ENCODE measurements around the gene FAM174A.

Gene FAM174A

GRCh38 chr5:100542086-100542485 is 6.9 kb downstream of the FAM174A start:
- ATAC-seq (replicated peaks; ENCODE audit: extremely low read depth, poor library complexity, severe bottlenecking), result no peak
- H3K27me3 Mint-ChIP-seq, result no peaks in the 10 kb centered on the region
- peaks cover 29% of the 10 kb centered on the region for H3K4me1 Mint-ChIP-seq
- H3K27ac Mint-ChIP-seq (ENCODE audit: low read depth), result no peak overlapping the region
- no peak for DNase-seq (ENCODE audit: low spot score in 2 of 2)
- no peak overlapping the region for H3K4me3 Mint-ChIP-seq
- no peaks in the 10 kb centered on the region for H3K36me3 Mint-ChIP-seq (ENCODE audit: insufficient read depth)
- no peaks in the 10 kb centered on the region for H3K9me3 Mint-ChIP-seq

GRCh38 chr5:100546001-100546400 is 10.8 kb downstream of the FAM174A start:
- Mint-ChIP-seq H3K27me3 (no peaks in the 10 kb centered on the region), H3K9me3 (no peaks in the 10 kb centered on the region), H3K27ac (ENCODE audit: low read depth) (no peak overlapping the region), H3K4me1 (peaks cover 23% of the 10 kb centered on the region), H3K36me3 (ENCODE audit: insufficient read depth) (no peaks in the 10 kb centered on the region), H3K4me3 (no peak overlapping the region)
- DNase-seq (ENCODE audit: low spot score in 2 of 2) (no peak), ATAC-seq (replicated peaks; ENCODE audit: extremely low read depth, poor library complexity, severe bottlenecking) (no peak)

- Mint-ChIP-seq H3K27me3 (no peaks in the 10 kb centered on the region), H3K9me3 (no peaks in the 10 kb centered on the region), H3K36me3 (ENCODE audit: insufficient read depth) (no peaks in the 10 kb centered on the region), H3K4me1 (peaks cover 15% of the 10 kb centered on the region), H3K4me3 (no peak overlapping the region), H3K27ac (ENCODE audit: low read depth) (peak overlapping the region; percentile 22)
- no peak for ATAC-seq (replicated peaks; ENCODE audit: extremely low read depth, poor library complexity, severe bottlenecking)
- no peak for DNase-seq (ENCODE audit: low spot score in 2 of 2)
Observed at GRCh38 chr5:100550531-100551051, 15.4 kb downstream of the FAM174A start.

- Mint-ChIP-seq H3K4me1 (peaks cover 15% of the 10 kb centered on the region), H3K27me3 (no peaks in the 10 kb centered on the region), H3K4me3 (no peak overlapping the region), H3K9me3 (no peaks in the 10 kb centered on the region), H3K36me3 (ENCODE audit: insufficient read depth) (no peaks in the 10 kb centered on the region), H3K27ac (ENCODE audit: low read depth) (peak overlapping the region; percentile 22)
- DNase-seq (ENCODE audit: low spot score in 2 of 2) (no peak), ATAC-seq (replicated peaks; ENCODE audit: extremely low read depth, poor library complexity, severe bottlenecking) (no peak)
Observed at GRCh38 chr5:100551183-100551582, 16.0 kb downstream of the FAM174A start.

- DNase-seq (ENCODE audit: low spot score in 2 of 2), result no peak
- ATAC-seq (replicated peaks; ENCODE audit: extremely low read depth, poor library complexity, severe bottlenecking), result no peak
- Mint-ChIP-seq H3K27ac (ENCODE audit: low read depth) (no peak overlapping the region), H3K27me3 (no peaks in the 10 kb centered on the region), H3K4me3 (no peak overlapping the region), H3K4me1 (peaks cover 23% of the 10 kb centered on the region), H3K9me3 (no peaks in the 10 kb centered on the region), H3K36me3 (ENCODE audit: insufficient read depth) (no peaks in the 10 kb centered on the region)
Observed at GRCh38 chr5:100553209-100553608, 18.0 kb downstream of the FAM174A start.

- ATAC-seq (replicated peaks; ENCODE audit: extremely low read depth, poor library complexity, severe bottlenecking), result no peak
- H3K4me1 Mint-ChIP-seq, result peaks cover 15% of the 10 kb centered on the region
Observed at GRCh38 chr5:100560860-100561259, 25.7 kb downstream of the FAM174A start.

GRCh38 chr5:100562821-100563220 is 27.6 kb downstream of the FAM174A start:
- DNase-seq (ENCODE audit: low spot score in 2 of 2) (no peak), ATAC-seq (replicated peaks; ENCODE audit: extremely low read depth, poor library complexity, severe bottlenecking) (no peak)
- H3K27me3 Mint-ChIP-seq, result no peaks in the 10 kb centered on the region
- H3K9me3 Mint-ChIP-seq, result no peaks in the 10 kb centered on the region
- H3K4me3 Mint-ChIP-seq, result no peak overlapping the region
- H3K27ac Mint-ChIP-seq (ENCODE audit: low read depth), result no peak overlapping the region
- peaks cover 24% of the 10 kb centered on the region for H3K4me1 Mint-ChIP-seq
- peaks cover 5% of the 10 kb centered on the region for H3K36me3 Mint-ChIP-seq (ENCODE audit: insufficient read depth)

More at GRCh38 chr5:100560860-100561259, 25.7 kb downstream of the FAM174A start:
- Mint-ChIP-seq H3K36me3 (ENCODE audit: insufficient read depth) (peaks cover 5% of the 10 kb centered on the region), H3K4me3 (no peak overlapping the region), H3K9me3 (no peaks in the 10 kb centered on the region), H3K27me3 (no peaks in the 10 kb centered on the region), H3K27ac (ENCODE audit: low read depth) (no peak overlapping the region)
- no peak for DNase-seq (ENCODE audit: low spot score in 2 of 2)

- no peak for DNase-seq (ENCODE audit: low spot score in 2 of 2)
- peak; percentile 46 for ATAC-seq (replicated peaks; ENCODE audit: extremely low read depth, poor library complexity, severe bottlenecking)
- Mint-ChIP-seq H3K36me3 (ENCODE audit: insufficient read depth) (peaks cover 5% of the 10 kb centered on the region), H3K4me1 (peaks cover 22% of the 10 kb centered on the region), H3K9me3 (no peaks in the 10 kb centered on the region), H3K27me3 (no peaks in the 10 kb centered on the region), H3K27ac (ENCODE audit: low read depth) (peak overlapping the region; percentile 8), H3K4me3 (peak overlapping the region; percentile 51)
Observed at GRCh38 chr5:100566382-100567141, 31.4 kb downstream of the FAM174A start.

GRCh38 chr5:100574716-100575115 is 39.5 kb downstream of the FAM174A start:
- no peak overlapping the region for H3K27ac Mint-ChIP-seq (ENCODE audit: low read depth)
- H3K9me3 Mint-ChIP-seq, result no peaks in the 10 kb centered on the region
- ATAC-seq (replicated peaks; ENCODE audit: extremely low read depth, poor library complexity, severe bottlenecking) (no peak), DNase-seq (ENCODE audit: low spot score in 2 of 2) (no peak)
- no peaks in the 10 kb centered on the region for H3K4me1 Mint-ChIP-seq
- H3K4me3 Mint-ChIP-seq, result no peak overlapping the region
- no peaks in the 10 kb centered on the region for H3K36me3 Mint-ChIP-seq (ENCODE audit: insufficient read depth)
- no peaks in the 10 kb centered on the region for H3K27me3 Mint-ChIP-seq

- H3K9me3 Mint-ChIP-seq, result no peaks in the 10 kb centered on the region
Observed at GRCh38 chr5:100575815-100576214, 40.6 kb downstream of the FAM174A start.

GRCh38 chr5:100576217-100576751 is 41.1 kb downstream of the FAM174A start:
- ATAC-seq (replicated peaks; ENCODE audit: extremely low read depth, poor library complexity, severe bottlenecking) (no peak), DNase-seq (ENCODE audit: low spot score in 2 of 2) (no peak)
- no peak overlapping the region for H3K27ac Mint-ChIP-seq (ENCODE audit: low read depth)
- peaks cover 3% of the 10 kb centered on the region for H3K36me3 Mint-ChIP-seq (ENCODE audit: insufficient read depth)
- H3K4me3 Mint-ChIP-seq, result no peak overlapping the region
- H3K9me3 Mint-ChIP-seq, result no peaks in the 10 kb centered on the region
- H3K4me1 Mint-ChIP-seq, result no peaks in the 10 kb centered on the region
- no peaks in the 10 kb centered on the region for H3K27me3 Mint-ChIP-seq

More at GRCh38 chr5:100575815-100576214, 40.6 kb downstream of the FAM174A start:
- DNase-seq (ENCODE audit: low spot score in 2 of 2) (no peak), ATAC-seq (replicated peaks; ENCODE audit: extremely low read depth, poor library complexity, severe bottlenecking) (no peak)
- Mint-ChIP-seq H3K4me1 (no peaks in the 10 kb centered on the region), H3K4me3 (no peak overlapping the region), H3K27me3 (no peaks in the 10 kb centered on the region), H3K27ac (ENCODE audit: low read depth) (no peak overlapping the region), H3K36me3 (ENCODE audit: insufficient read depth) (peaks cover 3% of the 10 kb centered on the region)

GRCh38 chr5:100577506-100577905 is 42.3 kb downstream of the FAM174A start:
- no peak for ATAC-seq (replicated peaks; ENCODE audit: extremely low read depth, poor library complexity, severe bottlenecking)

GRCh38 chr5:100584069-100584468 is 48.9 kb downstream of the FAM174A start:
- no peak overlapping the region for H3K4me3 Mint-ChIP-seq
- ATAC-seq (replicated peaks; ENCODE audit: extremely low read depth, poor library complexity, severe bottlenecking), result no peak

More at GRCh38 chr5:100577506-100577905, 42.3 kb downstream of the FAM174A start:
- no peak overlapping the region for H3K27ac Mint-ChIP-seq (ENCODE audit: low read depth)
- no peaks in the 10 kb centered on the region for H3K4me1 Mint-ChIP-seq
- peaks cover 3% of the 10 kb centered on the region for H3K36me3 Mint-ChIP-seq (ENCODE audit: insufficient read depth)
- no peak overlapping the region for H3K4me3 Mint-ChIP-seq
- H3K27me3 Mint-ChIP-seq, result no peaks in the 10 kb centered on the region
- DNase-seq (ENCODE audit: low spot score in 2 of 2), result no peak
- H3K9me3 Mint-ChIP-seq, result no peaks in the 10 kb centered on the region

More at GRCh38 chr5:100584069-100584468, 48.9 kb downstream of the FAM174A start:
- H3K27ac Mint-ChIP-seq (ENCODE audit: low read depth), result no peak overlapping the region
- DNase-seq (ENCODE audit: low spot score in 2 of 2), result no peak
- H3K27me3 Mint-ChIP-seq, result no peaks in the 10 kb centered on the region
- no peaks in the 10 kb centered on the region for H3K9me3 Mint-ChIP-seq
- peaks cover 9% of the 10 kb centered on the region for H3K36me3 Mint-ChIP-seq (ENCODE audit: insufficient read depth)
- H3K4me1 Mint-ChIP-seq, result peaks cover 6% of the 10 kb centered on the region
